SK-N-SH (cell line): ENCODE results near the gene TMEM140. TPM values are rescaled to one million over a fixed set of nuclear protein-coding genes. Genes with fewer than 3 reads are reported as not detected.

Experiments
- RCOR1 ChIP-seq: fragments of 150-350 bp; IDR thresholded peaks from 2 replicates; pipeline ENCODE4 v1.6.1; 2017; ENCODE audit warnings: antibody characterized with exemption, low read length
- USF1 ChIP-seq: IDR thresholded peaks from 2 replicates; pipeline ENCODE4 v1.4.0; 2012; ENCODE audit warnings: low read depth, borderline replicate concordance
- polyA plus RNA-seq, 3 experiments: library from polyadenylated mRNA; depleted of rRNA; stranded (reverse); fragments of >200 nt; gene quantifications; 2 replicates each; pipeline ENCODE4 v1.2.3, GENCODE V29; 2012
- small RNA-seq, 7 experiments: library from RNA; depleted of rRNA; stranded (forward); fragments of <200 nt; gene quantifications; one replicate each; pipeline ENCODE3, GENCODE V24; 2012

Gene TMEM140
- polyA plus RNA-seq, 1 of the 3 experiments (the other 2 are of a cell fraction): 0.12 TPM

GRCh38 chr7:135215698-135216097 is 67.8 kb downstream of the TMEM140 start (continued):
- no peak for TF ChIP-seq USF1
- TF ChIP-seq RCOR1: no peak

Small RNA genes within 50 kb of the gene (small RNA-seq; reads per million reads assigned to genes)
- 0 to 6.2 (median 0) reads per million in 7 experiments for gene MIR6509

Other genes starting within 250 kb of the TMEM140 start
- gene AGBL3, start 161.6 kb upstream of the TMEM140 start, polyA plus RNA-seq (2012; rRNA removed): 0.35 and 0.91 TPM in 2 replicates
- 53.4 and 60.6 TPM in 2 replicates for gene CYREN, start 22.6 kb downstream of the TMEM140 start, polyA plus RNA-seq (2012; rRNA removed)
- 8.4 and 8.9 TPM in 2 replicates for gene WDR91, start 63.5 kb downstream of the TMEM140 start, polyA plus RNA-seq (2012; rRNA removed)
- not detected in 2 replicates for gene STRA8, start 85.8 kb downstream of the TMEM140 start, polyA plus RNA-seq (2012; rRNA removed)